Epithelial cell of esophagus (primary cell): Measurements from ENCODE around the gene KRT80.
A peak's percentile ranks its signal among the peaks of the same experiment; 100 is the strongest.

Experiments used
- DNase-seq: peaks from one replicate; pipeline ENCODE4 v3.0.0; 2010; ENCODE audit warnings: low read depth
- H3K4me3 ChIP-seq: 2 replicates; pipeline ENCODE4 v1.5.1; 2011; ENCODE audit warnings: mild to moderate bottlenecking, low read length, control low read depth
- CTCF ChIP-seq: IDR thresholded peaks from 2 replicates; pipeline ENCODE4 v1.5.1; 2011; ENCODE audit warnings: low read depth, mild to moderate bottlenecking, low read length, control low read depth, inconsistent platforms; ENCODE audit not compliant: insufficient read depth; ENCODE audit errors: missing control alignments

Gene KRT80

DNA sequence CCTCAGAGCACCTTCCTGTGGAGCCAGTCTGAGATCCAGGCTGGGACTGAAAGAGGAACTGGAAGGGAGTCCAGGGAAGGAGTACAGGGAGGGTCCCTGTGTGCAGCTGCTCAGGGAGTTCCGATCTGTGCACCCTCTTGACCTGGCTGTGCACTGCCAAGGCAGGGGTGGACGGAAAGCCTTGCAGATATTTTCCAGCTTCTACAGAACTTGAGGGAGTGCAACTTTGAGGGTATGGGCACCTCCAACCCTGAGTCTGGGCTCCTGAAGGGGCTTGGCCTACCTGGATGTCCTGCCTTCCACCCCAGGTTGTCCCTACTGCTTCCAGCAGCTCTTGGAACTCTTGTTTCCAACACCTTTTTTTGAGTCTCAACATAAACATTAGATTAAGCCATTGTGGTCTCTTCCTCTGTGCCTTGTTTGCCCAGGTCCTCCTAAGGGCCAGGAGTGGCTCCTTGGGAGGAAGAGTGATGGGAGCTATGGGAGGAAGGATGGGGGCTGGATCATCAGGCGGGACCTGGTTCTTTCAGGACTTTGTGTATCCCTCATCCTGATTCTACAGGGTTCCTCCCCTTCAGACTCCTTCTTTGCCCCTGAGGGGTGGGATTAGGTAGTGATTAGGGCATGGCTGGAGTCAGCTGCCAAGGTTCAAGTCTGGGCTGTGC lies 44.7 kb upstream of the KRT80 start:
- DNase-seq, result no peak
- no peak overlapping the region for H3K4me3 ChIP-seq

GRCh38 chr12:52235822-52236361 lies 44.1 kb upstream of the KRT80 start:
- H3K4me3 ChIP-seq, result no peak overlapping the region
- peak; percentile 59 for DNase-seq
- no peak for TF ChIP-seq CTCF

More for the DNA sequence above, 44.7 kb upstream of the KRT80 start:
- TF ChIP-seq CTCF, result no peak

DNA sequence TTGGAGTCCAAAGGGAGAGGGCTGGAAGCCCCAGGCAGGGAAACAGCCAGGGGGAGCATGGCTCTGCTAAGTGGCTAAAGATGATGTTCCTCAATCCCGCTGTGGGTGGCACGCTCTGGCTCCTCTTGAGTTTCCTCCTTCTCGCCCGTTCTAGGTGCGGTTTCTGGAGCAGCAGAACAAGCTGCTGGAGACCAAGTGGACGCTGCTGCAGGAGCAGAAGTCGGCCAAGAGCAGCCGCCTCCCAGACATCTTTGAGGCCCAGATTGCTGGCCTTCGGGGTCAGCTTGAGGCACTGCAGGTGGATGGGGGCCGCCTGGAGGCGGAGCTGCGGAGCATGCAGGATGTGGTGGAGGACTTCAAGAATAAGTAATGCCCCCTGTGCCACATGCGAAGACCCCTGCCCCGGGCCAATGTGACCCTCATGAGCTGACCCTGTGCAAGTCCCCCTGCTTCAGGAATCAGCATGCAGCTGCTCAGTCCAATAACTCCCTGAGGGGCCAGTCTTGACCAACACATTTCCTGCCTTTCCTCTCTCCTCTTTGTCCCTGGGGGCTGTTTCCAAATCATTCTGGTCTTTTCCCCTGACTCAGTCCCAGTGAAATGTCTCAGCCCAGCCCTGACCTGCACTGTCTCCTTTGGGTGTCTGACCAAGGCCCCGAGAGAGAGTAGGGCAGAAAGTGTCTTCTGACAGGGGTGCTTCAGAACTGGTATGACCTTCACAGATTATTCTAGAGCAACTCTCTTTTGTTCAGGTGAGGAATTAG lies 43.4 kb upstream of the KRT80 start:
- peak overlapping the region; percentile 61 for H3K4me3 ChIP-seq
- no peak for DNase-seq
- TF ChIP-seq CTCF, result no peak

DNA sequence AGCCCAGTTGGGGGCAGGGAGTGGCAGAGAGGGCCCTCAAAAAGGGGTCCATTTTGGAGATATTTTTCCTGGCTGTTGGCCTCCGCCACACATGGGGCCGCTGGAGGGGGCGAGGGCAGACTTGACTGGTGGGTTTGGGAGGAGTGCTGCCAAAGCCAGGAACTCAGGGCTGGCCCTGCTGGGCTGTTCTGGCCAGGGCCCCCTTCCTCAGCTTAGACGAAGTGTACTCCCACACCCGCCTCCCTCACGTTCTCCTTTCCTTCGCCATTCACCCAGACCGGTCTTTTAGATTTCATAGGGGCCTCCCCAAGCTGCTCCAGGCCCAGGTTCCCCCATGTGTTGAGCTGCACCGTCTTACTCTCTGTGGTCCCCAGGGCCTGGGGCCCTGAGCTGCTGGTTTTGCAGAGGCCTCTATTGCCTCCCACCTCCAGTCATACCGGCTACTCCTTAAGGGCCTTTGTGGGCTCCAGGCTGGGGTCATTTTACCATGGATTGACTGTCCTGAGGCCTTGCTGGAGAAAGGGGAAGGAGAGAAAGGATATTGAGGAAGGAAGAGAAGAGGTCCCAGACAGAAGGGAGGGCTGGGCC lies 42.5 kb upstream of the KRT80 start:
- DNase-seq, result no peak
- TF ChIP-seq CTCF, result no peak
- peak overlapping the region; percentile 61 for H3K4me3 ChIP-seq

GRCh38 chr12:52233462-52234207 lies 41.8 kb upstream of the KRT80 start:
- peak overlapping the region; percentile 61 for H3K4me3 ChIP-seq

More at GRCh38 chr12:52233462-52234207, 41.8 kb upstream of the KRT80 start:
- no peak for TF ChIP-seq CTCF
- no peak for DNase-seq
